MM.1S (cell line): ENCODE data around the gene MTCH1.

Experiments used
- EZH2 ChIP-seq: fragments of 300-600 bp; sonication (generic); optimal IDR thresholded peaks from 2 replicates; pipeline ENCODE3; 2017; ENCODE audit warnings: low read depth, mild to moderate bottlenecking, antibody characterized with exemption, low read length, mixed read lengths
- EZH2phosphoT487 ChIP-seq: fragments of 300-600 bp; sonication (generic); IDR thresholded peaks from 2 replicates; pipeline ENCODE4 v1.6.1; 2018; ENCODE audit warnings: antibody characterized with exemption, low read length
- TF ChIP-seq, protein P1 (sequence below): fragments of 300-600 bp; sonication (generic); IDR thresholded peaks from 2 replicates; pipeline ENCODE4 v1.5.1; 2016; ENCODE audit warnings: antibody characterized with exemption, low read length, mixed read lengths

DNA sequence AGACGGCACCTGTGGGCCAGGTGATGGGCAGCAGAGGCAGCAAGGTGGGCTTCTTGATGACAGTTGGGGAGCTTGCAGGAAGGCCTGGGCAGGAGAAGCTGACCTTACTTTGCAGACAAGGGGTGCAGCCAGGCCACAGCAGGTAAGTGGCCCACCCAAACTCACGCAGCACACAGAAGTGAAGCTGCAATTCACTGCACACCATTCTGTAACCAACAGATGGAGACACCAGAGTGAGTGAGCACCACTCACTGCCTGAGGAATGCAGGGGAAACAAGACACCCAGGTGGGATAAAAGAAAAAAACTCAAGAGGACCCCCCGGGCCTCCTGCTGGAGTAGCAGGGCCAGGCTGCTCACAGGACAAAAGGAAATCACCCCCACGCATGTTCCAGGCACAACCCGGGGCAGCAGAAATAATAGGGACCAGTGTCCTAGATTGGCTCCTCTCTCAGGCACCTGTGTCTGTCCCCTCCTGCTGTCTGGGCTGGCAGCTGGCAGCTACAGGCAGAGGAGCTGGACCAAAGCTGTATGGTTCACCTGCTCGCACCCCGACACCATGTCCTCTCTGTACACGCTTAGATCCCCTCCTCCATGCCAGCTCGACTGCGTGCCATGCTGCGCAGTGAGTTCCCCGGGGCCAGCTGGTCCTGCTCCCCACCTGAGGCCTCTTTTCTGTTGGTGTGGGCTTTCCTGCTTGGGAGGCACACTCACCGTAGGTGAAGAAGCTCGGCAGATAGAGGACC lies 4.9 kb downstream of the MTCH1 start:
- TF ChIP-seq, protein P1, sequence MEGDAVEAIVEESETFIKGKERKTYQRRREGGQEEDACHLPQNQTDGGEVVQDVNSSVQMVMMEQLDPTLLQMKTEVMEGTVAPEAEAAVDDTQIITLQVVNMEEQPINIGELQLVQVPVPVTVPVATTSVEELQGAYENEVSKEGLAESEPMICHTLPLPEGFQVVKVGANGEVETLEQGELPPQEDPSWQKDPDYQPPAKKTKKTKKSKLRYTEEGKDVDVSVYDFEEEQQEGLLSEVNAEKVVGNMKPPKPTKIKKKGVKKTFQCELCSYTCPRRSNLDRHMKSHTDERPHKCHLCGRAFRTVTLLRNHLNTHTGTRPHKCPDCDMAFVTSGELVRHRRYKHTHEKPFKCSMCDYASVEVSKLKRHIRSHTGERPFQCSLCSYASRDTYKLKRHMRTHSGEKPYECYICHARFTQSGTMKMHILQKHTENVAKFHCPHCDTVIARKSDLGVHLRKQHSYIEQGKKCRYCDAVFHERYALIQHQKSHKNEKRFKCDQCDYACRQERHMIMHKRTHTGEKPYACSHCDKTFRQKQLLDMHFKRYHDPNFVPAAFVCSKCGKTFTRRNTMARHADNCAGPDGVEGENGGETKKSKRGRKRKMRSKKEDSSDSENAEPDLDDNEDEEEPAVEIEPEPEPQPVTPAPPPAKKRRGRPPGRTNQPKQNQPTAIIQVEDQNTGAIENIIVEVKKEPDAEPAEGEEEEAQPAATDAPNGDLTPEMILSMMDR: no peak
- TF ChIP-seq EZH2 (no peak), EZH2phosphoT487 (no peak)
